OCI-LY7 (cell line): ENCODE results near the gene PDS5A. TPM values are rescaled to one million over a fixed set of nuclear protein-coding genes. Genes with fewer than 3 reads are reported as not detected.
"Not testable (repeated sequence)": the region's sequence is repeated elsewhere in the genome, so short reads cannot be mapped to it uniquely, and the experiment has no call there.

Source experiments
- Bru-seq: library from RNA; stranded (reverse); fragments of 400-500 nt; gene quantifications from one replicate; lab custom pipeline; 2021; lab: Mats Ljungman, UMichigan
- BruChase-seq, 2 experiments: library from RNA; stranded (reverse); fragments of 400-500 nt; gene quantifications; one replicate each; lab custom pipeline; 2021; lab: Mats Ljungman, UMichigan
- BruUV-seq: library from RNA; stranded (reverse); fragments of 400-500 nt; replicated peaks from 2 replicates; lab custom pipeline; 2021; lab: Mats Ljungman, UMichigan
- CTCF ChIA-PET: fragments of 300-600 bp; sonication (Branson Sonifier 250); formaldehyde crosslinking; loops from one replicate; lab custom pipeline; 2022; ENCODE audit warnings: antibody characterized with exemption; ENCODE audit not compliant: unreplicated experiment; lab: Charles Lee
- POLR2A ChIA-PET: fragments of 300-600 bp; sonication (Branson Sonifier 250); formaldehyde crosslinking; loops from one replicate; lab custom pipeline; 2022; ENCODE audit warnings: antibody characterized with exemption; lab: Charles Lee
- DNase-seq: peaks from one replicate; pipeline ENCODE4 v3.0.0-alpha.2; 2015; ENCODE audit warnings: low spot score
- H2AFZ ChIP-seq: fragments of 200-600 bp; sonication (generic), shearing (Covaris generic); 2 replicates; pipeline ENCODE4 v1.6.1; 2014; ENCODE audit warnings: mild to moderate bottlenecking, antibody characterized with exemption, low read length, moderate library complexity
- H3K27ac ChIP-seq: fragments of 200-600 bp; sonication (generic); 2 replicates; pipeline ENCODE4 v1.5.1; 2014; ENCODE audit warnings: mixed run types, low read depth, mild to moderate bottlenecking, moderate library complexity, low read length, inconsistent platforms; ENCODE audit not compliant: poor library complexity, severe bottlenecking
- H3K36me3 ChIP-seq: fragments of 200-600 bp; sonication (generic); 2 replicates; pipeline ENCODE4 v1.6.1; 2014; ENCODE audit warnings: mild to moderate bottlenecking, antibody characterized with exemption, low read length, moderate library complexity, mixed read lengths; ENCODE audit not compliant: insufficient read depth
- H3K4me1 ChIP-seq: fragments of 200-600 bp; sonication (generic); 2 replicates; pipeline ENCODE4 v1.5.1; 2014; ENCODE audit warnings: mild to moderate bottlenecking, low read length; ENCODE audit not compliant: insufficient read depth, poor library complexity, severe bottlenecking
- H3K4me2 ChIP-seq: fragments of 200-600 bp; sonication (generic); 2 replicates; pipeline ENCODE4 v1.6.1; 2014; ENCODE audit warnings: mild to moderate bottlenecking, low read length
- H3K4me3 ChIP-seq: fragments of 200-600 bp; sonication (generic); 2 replicates; pipeline ENCODE4 v1.5.1; 2014; ENCODE audit warnings: mild to moderate bottlenecking, low read depth, low read length; ENCODE audit not compliant: poor library complexity, severe bottlenecking
- H3K79me2 ChIP-seq: fragments of 200-600 bp; sonication (generic); 2 replicates; pipeline ENCODE4 v1.6.1; 2016; ENCODE audit warnings: low read depth, mild to moderate bottlenecking, low read length, moderate library complexity, mixed read lengths; ENCODE audit not compliant: insufficient read depth
- H3K9me2 ChIP-seq: fragments of 200-600 bp; sonication (generic); 2 replicates; pipeline ENCODE4 v1.6.1; 2016; ENCODE audit warnings: mild to moderate bottlenecking, low read length, mixed read lengths; ENCODE audit not compliant: insufficient read depth
- H3K9me3 ChIP-seq: fragments of 200-600 bp; sonication (generic); 2 replicates; pipeline ENCODE4 v1.6.1; 2014; ENCODE audit warnings: mild to moderate bottlenecking, mixed run types, low read length, mixed read lengths
- H4K20me1 ChIP-seq: fragments of 200-600 bp; sonication (generic); 2 replicates; pipeline ENCODE4 v1.6.1; 2014; ENCODE audit warnings: mild to moderate bottlenecking, antibody characterized with exemption, low read length, moderate library complexity, mixed read lengths; ENCODE audit not compliant: insufficient read depth
- CTCF ChIP-seq: fragments of 200-600 bp; sonication (generic); conservative IDR thresholded peaks from 2 replicates; pipeline ENCODE4 v1.5.1; 2014; ENCODE audit warnings: mild to moderate bottlenecking, antibody characterized with exemption, low read length, moderate library complexity, mixed read lengths
- EZH2phosphoT487 ChIP-seq: fragments of 200-600 bp; sonication (generic); IDR thresholded peaks from 2 replicates; pipeline ENCODE4 v1.6.1; 2018; ENCODE audit warnings: low read depth, borderline replicate concordance, mild to moderate bottlenecking, mixed run types, antibody characterized with exemption, low read length, moderate library complexity, mixed read lengths
- intact Hi-C: fragments of 100-400 bp; cut with micrococcal nuclease; formaldehyde crosslinking; loops from one replicate; pipeline ENCODE4 v1.10.0; 2022; ENCODE audit not compliant: unreplicated experiment
- long read RNA-seq: library from polyadenylated mRNA; stranded (forward); transcript quantifications from one replicate; pipeline ENCODE4 v2.0.0, GENCODE V29; 2022
- total RNA-seq, 2 experiments: library from RNA; depleted of rRNA in 1 of 2; stranded (reverse); fragments of >200 nt in 1 of 2; shearing (Covaris generic) in 1 of 2; gene quantifications; 2 replicates each; pipeline ENCODE4 v1.2.3, GENCODE V29; 2014 to 2022

PDS5A gene
- 65.3 and 69.5 TPM in 2 replicates for total RNA-seq (2014; rRNA removed; shearing (Covaris generic))
- total RNA-seq (2022) = 113 and 114 TPM in 2 replicates
- percentile 91 among the genes with signal in this experiment for Bru-seq, nascent RNA
- BruChase-seq, experiment 1, labeled RNA remaining after a 6-hour chase = percentile 95 among the genes with signal in this experiment
- percentile 90 among the genes with signal in this experiment for BruChase-seq, experiment 2, labeled RNA remaining after a 2-hour chase
- long read RNA-seq, full-length matches to known transcripts = 83 of 138 reads
- long read RNA-seq, partial matches to known transcripts = 21 of 138 reads
- long read RNA-seq, other reads (novel, unspliced or antisense) = 34 of 138 reads

GRCh38 chr4:39977489-39978377 is at the start of gene PDS5A:
Gene PDS5A, minus strand, starts transcription at chr4:39977911. Its CDS starts 1,334 bp downstream, at chr4:39976577.
- peak within 1 kb of the TSS; percentile 86 for H3K4me3 ChIP-seq
- peak within 1 kb of the TSS; percentile 97 for H2AFZ ChIP-seq
- peak; percentile 96 for DNase-seq
- peaks cover 40% of the 10 kb centered on the region for H3K36me3 ChIP-seq
- peaks cover 25% of the 10 kb centered on the region for H3K4me1 ChIP-seq
- BruUV-seq = no TSS peak
- no peaks in the 10 kb centered on the region for H3K9me2 ChIP-seq
- H3K79me2 ChIP-seq = peaks cover 48% of the 10 kb centered on the region
- peak within 1 kb of the TSS; percentile 83 for H3K4me2 ChIP-seq
- intact Hi-C loops = loop anchor here (1.0 to 5.0 kb wide), 6 partner anchors 75 to 451 kb away; partner anchors contain the start of genes N4BP2 and UGDH
- H3K9me3 ChIP-seq = no peaks in the 10 kb centered on the region
- H3K27ac ChIP-seq = peak within 1 kb of the TSS; percentile 86
- TF ChIP-seq CTCF (peak; percentile 80), EZH2phosphoT487 (no peak)
- H4K20me1 ChIP-seq = peaks cover 10% of the 10 kb centered on the region; the same call in 1 of the 2 replicates
- ChIA-PET POLR2A (interaction anchor here (0.7 to 1.8 kb wide), 9 partner anchors 7 to 537 kb away, joined by 3 to 5 read pairs (median 3); partner anchors contain the start of gene UBE2K), CTCF (interaction anchor here (0.9 kb wide), 1 partner anchor 339 kb away, joined by 3 read pairs; no protein-coding TSS in a partner anchor)

GRCh38 chr4:40024049-40024448 is 46.3 kb upstream of the PDS5A start:
- H3K9me2 ChIP-seq, CTCF ChIA-PET, H3K4me3 ChIP-seq, intact Hi-C loops, H3K9me3 ChIP-seq, H3K4me1 ChIP-seq, DNase-seq, H4K20me1 ChIP-seq, H3K27ac ChIP-seq, BruUV-seq, H3K36me3 ChIP-seq, H3K4me2 ChIP-seq, H3K79me2 ChIP-seq, H2AFZ ChIP-seq: not testable (repeated sequence)
- POLR2A ChIA-PET = interaction anchor here (0.6 to 0.7 kb wide), 2 partner anchors 572 to 711 kb away, joined by 3 read pairs; no protein-coding TSS in a partner anchor

GRCh38 chr4:40021116-40021515 is 43.4 kb upstream of the PDS5A start:
- H3K79me2 ChIP-seq, DNase-seq, H3K9me3 ChIP-seq, H3K27ac ChIP-seq, H3K9me2 ChIP-seq, H3K4me2 ChIP-seq, BruUV-seq, H2AFZ ChIP-seq, H3K36me3 ChIP-seq, H3K4me1 ChIP-seq, intact Hi-C loops, H3K4me3 ChIP-seq, CTCF ChIA-PET, H4K20me1 ChIP-seq: not testable (repeated sequence)
- POLR2A ChIA-PET = interaction anchor here (0.5 to 0.6 kb wide), 2 partner anchors 10 to 284 kb away, joined by 3 to 4 read pairs; no protein-coding TSS in a partner anchor
